ENCODE results near the gene OR1D5.
A peak's percentile ranks its signal among the peaks of the same experiment; 100 is the strongest.

OR1D5 gene

DNA sequence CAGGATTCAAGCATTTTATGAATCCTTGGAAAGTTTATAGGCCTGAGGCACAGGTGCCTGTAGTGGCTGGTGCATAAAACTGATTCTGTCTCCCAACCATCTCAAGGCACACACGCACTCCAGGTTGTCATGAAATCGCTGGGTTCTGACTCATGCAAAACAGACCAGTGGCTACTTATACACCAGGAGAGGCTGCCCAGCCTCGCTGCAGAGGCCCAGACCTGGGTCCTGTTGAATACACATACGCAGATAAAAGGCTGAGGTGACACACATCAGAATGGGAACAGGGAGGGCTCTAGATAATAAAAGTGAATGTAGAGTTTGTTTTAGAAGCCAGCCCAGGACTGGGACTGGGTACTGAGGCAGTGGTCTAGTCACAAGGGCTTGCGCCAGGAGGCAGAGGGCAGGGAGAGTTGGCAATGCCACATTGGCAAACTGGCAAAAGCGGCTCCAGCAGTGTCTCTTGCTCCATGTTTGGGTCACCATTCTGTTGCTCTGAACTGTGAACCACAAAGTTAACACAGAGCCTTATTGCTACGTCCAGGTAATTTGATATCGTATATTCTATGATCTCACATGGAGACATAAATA lies 13.6 kb downstream of the OR1D5 start:
- no peaks in the 10 kb centered on the region for H3K36me3 ChIP-seq (replicated peaks; ENCODE audit: low read depth, low read length)
- no peak for TF ChIP-seq EZH2phosphoT487 (IDR thresholded peaks at IDR 0.05; ENCODE audit: low read depth)
- TF ChIP-seq, protein P1, sequence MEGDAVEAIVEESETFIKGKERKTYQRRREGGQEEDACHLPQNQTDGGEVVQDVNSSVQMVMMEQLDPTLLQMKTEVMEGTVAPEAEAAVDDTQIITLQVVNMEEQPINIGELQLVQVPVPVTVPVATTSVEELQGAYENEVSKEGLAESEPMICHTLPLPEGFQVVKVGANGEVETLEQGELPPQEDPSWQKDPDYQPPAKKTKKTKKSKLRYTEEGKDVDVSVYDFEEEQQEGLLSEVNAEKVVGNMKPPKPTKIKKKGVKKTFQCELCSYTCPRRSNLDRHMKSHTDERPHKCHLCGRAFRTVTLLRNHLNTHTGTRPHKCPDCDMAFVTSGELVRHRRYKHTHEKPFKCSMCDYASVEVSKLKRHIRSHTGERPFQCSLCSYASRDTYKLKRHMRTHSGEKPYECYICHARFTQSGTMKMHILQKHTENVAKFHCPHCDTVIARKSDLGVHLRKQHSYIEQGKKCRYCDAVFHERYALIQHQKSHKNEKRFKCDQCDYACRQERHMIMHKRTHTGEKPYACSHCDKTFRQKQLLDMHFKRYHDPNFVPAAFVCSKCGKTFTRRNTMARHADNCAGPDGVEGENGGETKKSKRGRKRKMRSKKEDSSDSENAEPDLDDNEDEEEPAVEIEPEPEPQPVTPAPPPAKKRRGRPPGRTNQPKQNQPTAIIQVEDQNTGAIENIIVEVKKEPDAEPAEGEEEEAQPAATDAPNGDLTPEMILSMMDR (IDR thresholded peaks at IDR 0.05; ENCODE audit: low read depth, low read length): no peak
- peak overlapping the region; percentile 71 for H3K4me2 ChIP-seq (ENCODE audit: low read length)

GRCh38 chr17:3048727-3049471 lies 14.5 kb downstream of the OR1D5 start:
- peak overlapping the region; percentile 95 for H2AFZ ChIP-seq (ENCODE audit: low read depth, low read length)
- TF ChIP-seq, protein P1 (IDR thresholded peaks at IDR 0.05; ENCODE audit: low read depth, low read length): peak; percentile 69
- TF ChIP-seq EZH2phosphoT487 (IDR thresholded peaks at IDR 0.05; ENCODE audit: low read depth): no peak
- peak overlapping the region; percentile 70 for H3K9ac ChIP-seq (ENCODE audit: low read length)
- H3K36me3 ChIP-seq (replicated peaks; ENCODE audit: low read depth, low read length): no peaks in the 10 kb centered on the region
- no peaks in the 10 kb centered on the region for H3K27me3 ChIP-seq (ENCODE audit: low read depth, low read length)
- H3K4me1 ChIP-seq (ENCODE audit: low read length): peaks cover 9% of the 10 kb centered on the region
- no peaks in the 10 kb centered on the region for H3K79me2 ChIP-seq (ENCODE audit: low read length)
- H3K27ac ChIP-seq (ENCODE audit: low read length): no peak overlapping the region
- H4K20me1 ChIP-seq (ENCODE audit: insufficient read depth, low read length): no peaks in the 10 kb centered on the region
- peak overlapping the region; percentile 90 for H3K4me2 ChIP-seq (ENCODE audit: low read length)
- peak overlapping the region; percentile 92 for H3K4me3 ChIP-seq (ENCODE audit: low read length)
- H3K9me3 ChIP-seq (ENCODE audit: insufficient read depth, low read length): no peaks in the 10 kb centered on the region

More for the DNA sequence above, 13.6 kb downstream of the OR1D5 start:
- no peaks in the 10 kb centered on the region for H3K9me3 ChIP-seq (ENCODE audit: insufficient read depth, low read length)
- H3K27me3 ChIP-seq (ENCODE audit: low read depth, low read length): no peaks in the 10 kb centered on the region
- H3K79me2 ChIP-seq (ENCODE audit: low read length): no peaks in the 10 kb centered on the region
- H3K4me1 ChIP-seq (ENCODE audit: low read length): peaks cover 9% of the 10 kb centered on the region
- no peak overlapping the region for H3K9ac ChIP-seq (ENCODE audit: low read length)
- no peaks in the 10 kb centered on the region for H4K20me1 ChIP-seq (ENCODE audit: insufficient read depth, low read length)
- H3K27ac ChIP-seq (ENCODE audit: low read length): no peak overlapping the region
- no peak overlapping the region for H2AFZ ChIP-seq (ENCODE audit: low read depth, low read length)
- H3K4me3 ChIP-seq (ENCODE audit: low read length): peak overlapping the region; percentile 92

DNA sequence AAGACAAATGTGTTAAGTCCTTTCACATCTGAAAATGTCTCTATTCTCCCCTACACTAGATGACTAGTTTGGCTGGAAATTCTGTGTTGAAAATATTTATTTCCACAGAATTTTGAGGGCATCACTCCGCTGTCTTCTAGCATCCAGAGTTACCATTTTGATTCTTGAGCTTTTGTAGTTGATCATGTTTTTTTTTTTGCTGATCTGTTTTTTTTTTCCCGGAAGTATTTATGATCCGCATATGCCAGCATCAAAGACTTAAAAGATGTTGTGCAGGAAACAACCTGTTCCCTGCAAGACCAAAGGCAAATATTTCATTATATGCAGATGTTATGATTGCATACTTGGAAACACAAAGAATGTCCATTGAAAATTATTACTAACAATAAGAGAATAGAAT lies 16.7 kb downstream of the OR1D5 start:
- no peak overlapping the region for H3K27ac ChIP-seq (ENCODE audit: low read length)
- H4K20me1 ChIP-seq (ENCODE audit: insufficient read depth, low read length): no peaks in the 10 kb centered on the region
- H2AFZ ChIP-seq (ENCODE audit: low read depth, low read length): no peak overlapping the region
- H3K4me1 ChIP-seq (ENCODE audit: low read length): peaks cover 9% of the 10 kb centered on the region
- H3K79me2 ChIP-seq (ENCODE audit: low read length): no peaks in the 10 kb centered on the region
- no peaks in the 10 kb centered on the region for H3K36me3 ChIP-seq (replicated peaks; ENCODE audit: low read depth, low read length)
- H3K27me3 ChIP-seq (ENCODE audit: low read depth, low read length): no peaks in the 10 kb centered on the region
- H3K9me3 ChIP-seq (ENCODE audit: insufficient read depth, low read length): no peaks in the 10 kb centered on the region
- H3K4me3 ChIP-seq (ENCODE audit: low read length): no peak overlapping the region
- no peak for TF ChIP-seq EZH2phosphoT487 (IDR thresholded peaks at IDR 0.05; ENCODE audit: low read depth)
- TF ChIP-seq, protein P1 (IDR thresholded peaks at IDR 0.05; ENCODE audit: low read depth, low read length): no peak
- H3K4me2 ChIP-seq (ENCODE audit: low read length): no peak overlapping the region
- H3K9ac ChIP-seq (ENCODE audit: low read length): no peak overlapping the region

DNA sequence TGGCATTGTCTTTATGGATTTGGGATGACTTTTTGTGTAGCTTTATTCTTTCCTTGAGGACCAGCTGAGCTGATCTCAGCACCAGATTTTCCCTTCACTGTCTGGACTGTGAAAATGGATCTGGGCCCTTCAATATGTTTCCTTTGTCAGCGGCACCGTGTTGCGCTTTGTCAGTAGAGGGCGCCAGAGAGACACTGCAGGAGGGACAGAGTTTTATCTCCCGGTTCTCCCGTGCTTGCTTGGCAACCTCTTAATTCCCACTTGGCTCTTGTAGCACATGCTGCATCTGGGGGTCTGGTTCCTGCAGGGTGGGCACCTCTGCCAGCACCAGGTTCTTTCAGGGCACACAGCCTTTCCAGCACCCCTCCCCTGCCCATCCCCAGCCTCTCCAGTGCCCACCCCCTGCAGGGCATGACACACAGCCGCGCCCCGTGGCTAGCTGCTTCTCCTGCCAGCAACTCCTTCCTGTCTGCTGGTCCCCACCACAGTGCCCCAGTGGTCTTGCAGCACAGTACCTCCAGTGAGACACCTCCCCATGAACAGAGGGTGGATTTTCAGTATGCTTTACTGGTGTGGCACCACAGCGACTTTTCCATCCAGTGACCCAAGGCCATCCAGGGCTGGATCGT lies 19.6 kb downstream of the OR1D5 start:
- H4K20me1 ChIP-seq (ENCODE audit: insufficient read depth, low read length): no peaks in the 10 kb centered on the region

More for the DNA sequence above, 19.6 kb downstream of the OR1D5 start:
- Histone ChIP-seq H3K9me3 (ENCODE audit: insufficient read depth, low read length) (no peaks in the 10 kb centered on the region), H3K4me2 (ENCODE audit: low read length) (no peak overlapping the region), H3K4me3 (ENCODE audit: low read length) (no peak overlapping the region), H3K27ac (ENCODE audit: low read length) (no peak overlapping the region), H2AFZ (ENCODE audit: low read depth, low read length) (no peak overlapping the region), H3K79me2 (ENCODE audit: low read length) (no peaks in the 10 kb centered on the region), H3K4me1 (ENCODE audit: low read length) (peaks cover 8% of the 10 kb centered on the region), H3K27me3 (ENCODE audit: low read depth, low read length) (no peaks in the 10 kb centered on the region), H3K9ac (ENCODE audit: low read length) (no peak overlapping the region), H3K36me3 (replicated peaks; ENCODE audit: low read depth, low read length) (no peaks in the 10 kb centered on the region)
- TF ChIP-seq, protein P1 (IDR thresholded peaks at IDR 0.05; ENCODE audit: low read depth, low read length): peak; percentile 29
- TF ChIP-seq EZH2phosphoT487 (IDR thresholded peaks at IDR 0.05; ENCODE audit: low read depth): no peak

All from OCI-LY3 (cell line).